ENCODE results near the gene APOBEC3F.
"Not testable (repeated sequence)": the region's sequence is repeated elsewhere in the genome, so short reads cannot be mapped to it uniquely, and the experiment has no call there.

Gene APOBEC3F

GRCh38 chr22:39073981-39074380, 33.3 kb downstream of the APOBEC3F start:
- DNase-seq (ENCODE audit: low read depth): no peak

DNA sequence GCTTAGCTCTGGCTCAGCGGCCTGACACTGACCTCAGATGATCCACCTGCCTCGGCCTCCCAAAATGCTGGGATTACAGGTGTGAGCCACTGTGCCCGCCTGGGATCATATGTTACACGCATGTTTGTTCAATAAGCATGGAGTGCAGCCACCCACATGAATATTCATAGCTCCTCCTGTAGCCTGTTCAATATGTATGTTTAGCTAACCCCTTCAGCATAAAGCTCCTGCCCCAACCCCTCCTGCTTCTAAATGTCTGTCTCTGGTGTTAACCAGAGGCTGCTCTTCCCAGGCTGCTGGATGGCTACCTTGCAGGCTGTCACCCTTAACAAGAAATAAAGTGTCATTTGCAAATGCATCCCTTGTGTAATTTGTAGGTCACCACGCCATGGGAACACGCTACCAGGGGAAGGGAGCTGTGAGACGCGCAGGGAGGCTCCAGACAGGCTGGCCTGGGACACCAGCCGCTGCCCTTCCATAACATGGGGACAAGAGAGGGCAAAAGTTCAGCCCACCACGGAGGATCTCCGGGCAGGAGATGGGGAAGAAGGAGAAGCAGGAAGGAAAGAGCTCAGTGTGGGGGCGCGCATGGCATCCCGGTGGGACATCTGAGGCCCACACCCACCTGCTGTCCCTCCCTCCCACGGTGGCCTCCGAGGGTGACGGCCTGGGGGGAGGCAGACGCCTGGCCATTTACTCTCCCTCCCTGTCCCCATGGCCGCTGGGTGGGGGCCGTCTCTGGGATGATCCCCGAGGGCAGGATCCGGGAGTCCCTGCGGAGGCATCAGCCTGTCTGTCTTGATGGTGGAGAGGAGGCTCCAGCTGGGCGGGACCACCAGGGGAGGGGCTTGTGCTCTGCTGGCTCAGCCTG, 35.7 kb downstream of the APOBEC3F start:
- DNase-seq (ENCODE audit: low read depth): not testable (repeated sequence)

DNA sequence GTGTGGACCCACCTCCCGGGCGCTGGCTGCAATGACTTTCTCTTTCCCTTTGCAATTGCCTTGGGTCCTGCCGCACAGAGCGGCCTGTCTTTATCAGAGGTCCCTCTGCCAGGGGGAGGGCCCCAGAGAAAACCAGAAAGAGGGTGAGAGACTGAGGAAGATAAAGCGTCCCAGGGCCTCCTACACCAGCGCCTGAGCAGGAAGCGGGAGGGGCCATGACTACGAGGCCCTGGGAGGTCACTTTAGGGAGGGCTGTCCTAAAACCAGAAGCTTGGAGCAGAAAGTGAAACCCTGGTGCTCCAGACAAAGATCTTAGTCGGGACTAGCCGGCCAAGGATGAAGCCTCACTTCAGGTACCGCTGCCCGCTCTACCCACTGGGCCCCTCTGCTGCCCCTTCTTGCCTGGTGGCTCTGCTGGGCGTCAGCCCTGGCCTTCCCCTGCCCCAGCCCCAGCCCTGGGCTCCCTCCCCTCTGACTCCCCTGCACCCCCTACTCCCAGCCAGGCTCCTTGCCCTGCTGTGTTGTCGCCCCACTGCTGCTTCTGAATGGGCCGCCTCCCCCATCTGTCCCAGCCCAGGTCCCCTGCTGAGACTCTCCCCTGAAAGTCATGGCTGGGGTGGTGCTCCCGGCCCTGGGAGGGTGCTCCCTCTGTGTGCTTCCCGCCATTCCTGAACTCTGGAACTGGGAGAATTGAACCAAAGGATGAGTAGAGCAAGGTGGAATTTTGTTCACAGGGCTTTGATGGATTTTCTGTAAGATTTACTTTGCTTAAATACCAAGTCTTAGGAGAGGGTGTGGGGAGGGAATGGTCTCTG, 36.6 kb downstream of the APOBEC3F start, which contains the start of gene APOBEC3G:
Gene APOBEC3G, plus strand, starts transcription at position 250 of the 815 bp plus-strand sequence. Its CDS starts 87 bp downstream, at position 337.
- DNase-seq (ENCODE audit: low read depth): peak; percentile 58

GRCh38 chr22:39077912-39078311, 37.2 kb downstream of the APOBEC3F start:
- DNase-seq (ENCODE audit: low read depth): not testable (repeated sequence)

DNA sequence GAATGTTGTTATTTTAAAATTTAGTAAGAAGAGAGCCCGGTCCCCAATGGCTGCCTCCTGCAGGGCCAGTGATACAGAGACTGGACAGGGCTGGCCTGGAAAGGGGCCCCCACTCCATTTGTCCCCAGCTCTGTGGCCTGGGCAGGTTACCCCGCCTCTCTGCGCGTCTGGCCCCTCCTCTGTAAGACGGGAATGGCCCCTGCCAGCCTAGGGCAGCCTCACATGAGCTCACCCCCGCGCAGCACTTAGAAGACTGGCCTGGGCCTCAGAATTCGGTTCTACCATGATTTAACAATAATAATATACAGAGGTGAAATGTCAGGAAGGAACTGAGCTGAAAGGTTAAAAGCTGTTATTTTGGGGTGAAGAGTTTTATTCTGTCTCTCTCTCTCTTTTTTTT, 37.7 kb downstream of the APOBEC3F start:
- no peak for DNase-seq (ENCODE audit: low read depth)

DNA sequence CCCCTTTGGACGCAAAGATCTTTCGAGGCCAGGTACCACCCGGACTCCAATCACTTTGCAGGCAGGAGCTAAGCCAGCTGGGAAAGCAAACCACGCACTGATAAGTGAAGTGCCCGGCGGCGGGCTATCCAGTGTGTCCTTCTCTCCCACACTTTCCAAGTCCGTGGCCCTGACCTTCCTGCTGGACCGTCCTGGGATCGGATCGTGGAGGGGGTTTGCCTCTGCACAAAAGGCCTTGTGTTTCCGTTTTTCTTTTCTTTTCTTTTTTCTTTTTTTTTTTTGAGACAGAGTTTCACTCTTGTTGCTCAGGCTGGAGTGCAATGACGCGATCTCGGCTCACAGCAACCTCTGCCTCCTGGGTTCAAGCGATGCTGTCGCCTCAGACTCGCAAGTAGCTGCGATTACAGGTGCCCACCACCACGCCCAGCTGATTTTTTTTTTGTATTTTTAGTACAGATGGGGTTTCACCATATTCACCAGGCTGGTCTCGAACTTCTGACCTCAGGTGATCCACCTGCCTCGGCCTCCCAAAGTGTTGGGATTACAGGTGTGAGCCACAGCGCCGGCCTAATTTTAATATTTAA, 38.5 kb downstream of the APOBEC3F start:
- not testable (repeated sequence) for DNase-seq (ENCODE audit: low read depth)

DNA sequence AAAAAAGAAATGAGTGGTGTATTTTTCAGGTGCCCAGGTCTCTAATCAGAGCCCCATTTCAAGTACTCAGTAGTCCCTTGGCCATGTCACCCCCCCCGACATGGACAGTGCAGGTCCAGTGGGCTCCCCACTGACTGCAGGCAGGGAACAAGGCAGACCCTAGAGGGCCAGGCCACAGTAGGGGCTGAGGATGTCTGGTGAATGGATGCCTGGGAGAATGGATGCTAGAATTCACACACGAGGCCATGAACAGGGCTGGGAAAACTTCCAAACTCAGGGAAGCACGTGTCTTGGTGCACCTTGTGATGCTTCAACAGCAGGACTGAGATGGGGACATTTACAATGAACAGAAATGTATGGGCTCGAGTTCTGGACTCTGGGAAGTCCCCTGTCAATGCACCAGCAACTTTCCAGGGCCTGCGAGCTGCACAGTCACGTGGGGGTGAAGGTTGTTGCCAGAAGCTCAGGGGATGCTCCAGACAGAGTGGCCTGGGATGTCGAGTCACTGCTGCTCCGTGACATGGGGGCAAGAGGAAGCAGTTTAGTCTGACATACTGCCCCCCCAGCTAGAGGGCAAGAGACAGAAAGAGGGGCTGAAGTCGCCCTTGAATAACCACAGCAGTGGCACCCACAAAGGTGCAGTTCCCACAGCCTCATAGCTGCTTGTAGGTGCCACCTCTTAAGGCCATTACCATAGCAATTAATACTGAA, 39.5 kb downstream of the APOBEC3F start:
- DNase-seq (ENCODE audit: low read depth): no peak

GRCh38 chr22:39081016-39081415, 40.4 kb downstream of the APOBEC3F start:
- DNase-seq (ENCODE audit: low read depth): no peak

DNA sequence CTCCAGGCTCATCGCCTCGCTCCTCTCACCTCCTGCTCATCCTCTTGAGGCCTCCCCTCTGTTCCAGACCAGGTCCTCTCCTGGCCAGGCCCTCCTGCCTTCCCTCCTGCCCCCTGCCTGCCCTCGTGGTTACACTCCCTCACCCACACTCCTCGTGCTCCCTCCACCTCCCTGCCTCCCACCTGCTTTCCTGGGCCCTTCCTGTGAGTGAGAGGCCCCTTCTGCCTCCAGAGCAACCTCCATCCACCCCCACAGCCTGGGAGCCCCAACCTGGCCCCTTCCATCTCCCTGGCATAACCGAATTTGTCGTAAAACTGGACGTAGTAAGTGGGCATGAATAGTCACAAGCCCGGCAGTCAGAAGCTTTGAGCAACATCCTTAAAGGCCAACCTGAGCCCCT, 40.9 kb downstream of the APOBEC3F start:
- no peak for DNase-seq (ENCODE audit: low read depth)

DNA sequence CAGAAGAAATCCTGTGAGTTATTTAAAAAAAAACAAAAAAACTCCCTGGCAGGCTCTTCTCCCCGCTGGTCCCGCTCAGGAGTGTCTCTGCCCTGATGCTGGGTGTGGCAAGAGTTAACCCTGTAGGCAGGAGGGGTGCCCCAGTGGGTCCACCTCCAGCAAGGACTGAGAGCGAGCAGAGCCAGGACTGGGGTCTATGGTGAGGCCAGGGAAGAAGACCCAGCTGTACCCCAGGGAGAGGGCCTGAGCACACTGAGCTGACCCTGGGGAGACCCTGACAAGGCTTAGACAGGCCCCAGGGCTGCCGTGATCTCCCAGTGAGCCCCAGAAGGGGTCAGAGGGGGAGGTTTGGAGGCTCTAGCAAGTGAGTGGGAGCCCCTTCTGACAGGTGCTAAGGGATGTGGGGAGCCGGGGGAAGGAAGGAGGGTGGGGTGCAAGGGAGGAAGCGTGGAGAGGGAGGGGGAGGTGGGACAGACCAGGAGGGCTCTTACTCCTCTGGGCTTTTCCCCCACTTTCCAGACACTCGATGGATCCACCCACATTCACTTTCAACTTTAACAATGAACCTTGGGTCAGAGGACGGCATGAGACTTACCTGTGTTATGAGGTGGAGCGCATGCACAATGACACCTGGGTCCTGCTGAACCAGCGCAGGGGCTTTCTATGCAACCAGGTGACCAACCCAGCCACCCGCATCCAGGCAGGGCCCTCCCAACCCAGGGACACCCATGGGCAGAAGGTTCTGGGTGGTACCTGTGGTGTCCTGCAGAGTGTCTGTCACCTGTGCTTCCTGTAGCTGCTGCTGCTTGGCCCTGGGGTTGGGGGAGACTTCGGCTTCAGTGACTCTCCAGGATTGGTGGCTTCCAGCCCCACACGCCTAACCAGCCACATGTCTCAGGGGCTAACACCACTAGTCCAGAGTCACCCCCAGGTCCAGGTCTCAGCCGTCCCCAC, 42.8 kb downstream of the APOBEC3F start:
- DNase-seq (ENCODE audit: low read depth): no peak

DNA sequence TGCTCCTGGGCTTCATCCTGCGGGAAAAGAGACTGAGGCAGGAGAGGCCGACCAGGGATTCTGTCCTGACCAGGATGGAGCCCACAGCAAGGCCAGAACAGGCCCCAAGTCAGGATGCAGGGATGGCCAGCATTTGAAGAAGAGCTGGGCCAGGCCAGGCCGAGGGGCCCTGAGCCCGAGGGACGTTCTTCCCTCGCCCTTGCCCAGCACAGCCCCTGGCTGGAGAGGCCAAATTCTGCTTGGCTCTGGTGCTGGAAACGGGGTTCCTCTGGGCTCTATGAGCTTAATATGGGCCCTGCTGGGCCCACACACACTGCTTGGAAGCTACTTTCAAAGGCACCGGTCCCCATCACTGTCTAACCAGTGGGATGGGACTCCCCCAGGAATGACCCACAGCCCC, 44.0 kb downstream of the APOBEC3F start:
- no peak for DNase-seq (ENCODE audit: low read depth)

DNA sequence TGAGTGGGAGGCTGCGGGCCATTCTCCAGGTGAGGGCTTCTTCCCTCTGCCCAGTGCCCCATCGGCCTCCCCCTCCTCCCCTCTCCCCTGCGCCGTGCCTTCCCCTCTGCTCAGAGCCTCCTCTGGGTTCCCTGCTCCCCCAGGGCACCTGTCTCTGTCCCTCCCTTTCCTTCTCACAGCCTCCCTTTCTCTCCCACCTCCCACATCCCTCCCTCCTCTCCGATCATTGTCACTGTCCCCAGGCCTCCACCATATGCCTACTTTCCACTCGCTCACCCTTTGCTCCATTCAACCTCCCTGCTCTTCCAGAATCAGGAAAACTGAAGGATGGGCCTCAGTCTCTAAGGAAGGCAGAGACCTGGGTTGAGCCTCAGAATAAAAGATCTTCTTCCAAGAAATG, 46.4 kb downstream of the APOBEC3F start:
- DNase-seq (ENCODE audit: low read depth): no peak

DNA sequence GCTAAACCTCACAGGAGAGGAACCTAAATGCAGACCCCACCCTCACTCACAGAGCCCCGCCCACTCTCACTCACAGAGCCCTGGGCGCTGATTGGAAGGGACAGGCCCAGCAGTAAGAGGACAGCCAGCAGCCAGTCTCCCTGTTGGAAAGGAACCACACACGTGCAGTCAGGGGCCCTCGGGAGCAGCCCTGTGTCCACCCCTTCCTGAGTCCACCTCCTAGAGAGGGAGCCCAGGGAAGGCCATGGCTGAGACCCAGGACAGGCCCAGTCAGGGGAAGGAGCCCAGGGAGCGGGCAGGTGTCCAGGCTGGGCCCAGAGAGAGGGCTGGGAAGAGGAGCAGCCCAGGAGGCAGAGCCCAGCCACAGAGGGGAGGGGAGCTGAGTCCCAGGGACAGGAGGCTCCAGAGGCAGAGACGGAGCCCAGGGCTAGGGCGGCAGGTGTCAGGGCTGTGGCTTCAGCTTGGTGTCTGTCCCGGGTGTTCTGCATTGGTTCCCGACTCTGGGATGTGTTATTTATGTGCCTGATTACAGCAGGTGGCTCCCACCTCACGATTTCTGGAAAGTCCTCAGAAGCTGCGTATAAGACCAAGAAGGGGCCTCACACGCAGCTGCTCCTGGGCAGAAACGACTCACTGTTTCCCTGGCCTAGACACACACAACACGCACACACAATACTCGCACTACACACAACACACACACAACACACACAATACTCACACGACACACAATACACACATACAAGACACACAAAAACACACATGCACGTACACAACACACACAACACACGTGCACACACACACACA, 47.4 kb downstream of the APOBEC3F start:
- DNase-seq (ENCODE audit: low read depth): no peak

DNA sequence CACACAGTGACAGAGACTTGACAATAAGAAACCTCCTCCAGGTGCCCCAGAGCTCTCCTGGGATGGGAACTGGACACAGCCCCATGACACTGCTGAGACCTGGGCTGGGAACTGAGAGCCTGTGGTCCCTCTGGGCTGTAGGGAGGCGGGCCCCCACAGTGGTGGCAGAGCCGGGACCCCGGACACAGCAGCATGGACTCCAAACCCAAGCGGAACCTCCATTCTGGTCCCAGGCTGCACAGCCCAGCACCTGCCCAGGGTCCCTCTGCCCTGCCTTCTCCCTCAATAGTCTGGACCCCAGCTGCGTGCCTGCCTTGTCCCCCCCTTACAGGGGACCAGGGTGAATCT, 48.0 kb downstream of the APOBEC3F start:
- DNase-seq (ENCODE audit: low read depth): no peak

DNA sequence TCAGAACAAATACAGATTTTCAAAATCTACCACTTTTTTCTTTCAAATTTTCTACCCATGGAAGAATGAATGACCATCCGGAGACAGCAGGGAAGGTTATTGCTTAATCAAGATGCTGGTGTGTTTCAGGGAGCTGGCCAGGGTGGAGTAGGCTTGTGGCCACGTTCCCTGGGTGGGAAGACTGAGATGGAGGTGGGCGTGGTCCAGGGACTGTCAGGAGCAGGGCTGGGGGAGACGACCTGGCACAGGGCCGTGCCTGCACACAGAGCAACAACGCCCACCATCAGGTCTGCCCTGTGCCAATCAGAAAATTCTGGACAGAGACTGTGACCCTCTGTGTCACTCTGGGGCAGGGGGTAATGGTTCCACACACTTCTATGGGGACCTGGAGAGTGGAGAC, 49.3 kb downstream of the APOBEC3F start:
- DNase-seq (ENCODE audit: low read depth): no peak

- peak; percentile 81 for DNase-seq (ENCODE audit: low read depth)
Measured at GRCh38 chr22:39090426-39091064, 49.9 kb downstream of the APOBEC3F start.

DNA sequence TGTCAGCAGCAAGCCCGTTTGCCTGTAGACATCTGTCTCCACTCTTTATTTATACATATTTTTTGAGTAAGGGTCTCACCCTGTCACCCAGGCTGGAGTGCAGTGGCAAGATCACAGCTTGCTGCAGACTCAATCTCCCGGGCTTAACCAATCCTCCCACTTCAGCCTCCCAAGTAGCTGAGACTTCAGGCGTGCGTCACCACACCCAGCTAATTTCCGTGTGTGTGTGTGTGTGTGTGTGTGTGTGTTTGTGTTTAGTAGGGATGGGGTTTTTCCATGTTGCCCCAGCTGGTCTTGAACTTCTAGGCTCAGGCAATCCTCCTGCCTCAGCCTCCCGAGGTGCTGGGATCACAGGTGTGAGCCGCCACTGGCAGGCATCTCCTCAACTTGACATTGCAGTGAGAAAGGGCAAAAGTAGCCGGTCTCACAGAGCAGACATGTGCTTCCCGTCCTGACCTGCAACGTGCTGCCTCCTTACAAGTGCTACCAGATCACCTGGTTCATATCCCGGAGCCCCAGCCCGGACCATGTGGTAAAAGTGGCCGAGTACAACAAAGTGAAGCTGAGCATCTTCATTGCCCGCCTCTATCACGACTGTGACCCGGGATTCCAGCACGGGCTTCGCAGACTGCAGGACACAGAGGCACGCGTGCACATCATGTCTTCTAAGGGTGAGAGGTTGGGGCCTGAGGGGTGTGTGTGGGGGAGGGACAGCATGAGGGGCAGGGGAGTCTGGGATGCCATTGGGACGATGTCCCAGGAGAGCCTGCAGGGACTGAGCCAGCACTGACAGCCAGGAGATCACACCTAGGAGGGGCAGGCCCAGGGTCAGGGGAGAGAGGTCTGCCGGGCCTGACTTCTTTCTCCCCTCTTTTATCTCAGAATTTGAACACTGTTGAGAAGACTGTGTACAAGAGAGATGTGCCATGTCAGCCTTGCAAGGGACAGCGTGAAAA, 50.7 kb downstream of the APOBEC3F start:
- no peak for DNase-seq (ENCODE audit: low read depth)

DNA sequence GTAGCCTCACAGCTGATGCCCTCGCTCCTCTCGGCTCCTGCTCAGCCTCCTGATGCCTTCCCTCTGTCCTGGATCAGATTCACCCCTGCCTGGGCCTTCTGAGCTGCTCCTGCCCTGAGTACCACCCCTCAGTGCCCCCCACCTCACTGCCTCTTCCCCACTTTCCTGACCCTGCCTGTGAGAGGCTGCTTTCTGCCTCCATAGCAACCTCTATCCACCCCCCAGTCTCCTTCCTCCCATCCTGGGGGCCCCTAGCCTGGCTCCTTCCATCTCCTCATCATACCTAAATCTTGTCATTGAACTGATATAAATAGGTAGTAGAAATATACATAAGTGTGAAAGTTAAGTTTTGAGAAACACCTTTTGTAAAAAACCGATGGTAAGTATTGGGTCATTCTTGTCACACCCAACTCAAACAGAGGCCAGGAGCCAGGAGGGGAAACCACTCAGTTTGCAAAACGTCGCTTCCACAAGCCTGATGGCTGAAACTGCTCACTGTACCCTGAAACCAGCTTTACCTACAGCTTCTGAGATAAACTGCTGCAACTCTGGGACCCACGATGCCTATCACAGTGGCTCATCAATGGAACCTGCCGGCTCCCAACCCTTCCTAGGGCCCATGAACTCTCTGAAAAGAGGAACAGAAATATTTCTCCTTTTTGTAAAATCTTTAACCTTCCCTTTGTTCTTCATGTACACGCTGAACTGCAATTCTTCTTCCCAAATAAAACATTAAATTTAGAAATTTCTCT, 51.6 kb downstream of the APOBEC3F start:
- DNase-seq (ENCODE audit: low read depth): no peak
